Left renal cortex interstitium (tissue), 4 donors: ENCODE results near the gene BDKRB1. TPM values are rescaled to one million over a fixed set of nuclear protein-coding genes. Genes with fewer than 3 reads are reported as not detected.
A peak's percentile ranks its signal among the peaks of the same experiment; 100 is the strongest.

ENCODE experiments used
- DNase-seq, 4 donors: peaks; one replicate each; pipeline ENCODE4 v3.0.0-alpha.2; 2013; ENCODE audit warnings: low read depth in 4 of 4, low spot score in 2 of 4, missing footprints in 1 of 4
- polyA plus RNA-seq, 4 donors: library from polyadenylated mRNA; unstranded; fragments of 120-200 nt; gene quantifications; one replicate each; pipeline ENCODE4 v1.2.1, GENCODE V29; 2013; ENCODE audit not compliant: insufficient read length in 4 of 4

The BDKRB1 gene
- polyA plus RNA-seq, 4 donors, result 0.37 to 0.82 (median 0.52) TPM

GRCh38 chr14:96277890-96278289, 21.9 kb downstream of the BDKRB1 start:
- DNase-seq, result no peak

- no peak for DNase-seq
Observed at GRCh38 chr14:96279564-96279963, 23.6 kb downstream of the BDKRB1 start.

GRCh38 chr14:96280104-96280503, 24.1 kb downstream of the BDKRB1 start:
- no peak for DNase-seq

- no peak for DNase-seq
Observed at GRCh38 chr14:96281486-96281885, 25.5 kb downstream of the BDKRB1 start.

GRCh38 chr14:96284008-96284407, 28.0 kb downstream of the BDKRB1 start:
- DNase-seq, result no peak

- DNase-seq, result no peak
Observed at GRCh38 chr14:96284430-96284829, 28.4 kb downstream of the BDKRB1 start.

- DNase-seq, result no peak
Observed at GRCh38 chr14:96285667-96286066, 29.7 kb downstream of the BDKRB1 start.

- DNase-seq, result no peak
Observed at GRCh38 chr14:96286251-96286650, 30.2 kb downstream of the BDKRB1 start.

GRCh38 chr14:96287856-96288255, 31.8 kb downstream of the BDKRB1 start:
- DNase-seq, result no peak

GRCh38 chr14:96294246-96294645, 38.2 kb downstream of the BDKRB1 start:
- DNase-seq, result no peak

GRCh38 chr14:96297000-96297399, 41.0 kb downstream of the BDKRB1 start:
- DNase-seq, result no peak

GRCh38 chr14:96297997-96298515, 42.0 kb downstream of the BDKRB1 start:
- no peak for DNase-seq

- no peak for DNase-seq
Observed at GRCh38 chr14:96299441-96299840, 43.4 kb downstream of the BDKRB1 start.

- DNase-seq, result no peak
Observed at GRCh38 chr14:96303981-96304380, 48.0 kb downstream of the BDKRB1 start.

GRCh38 chr14:96304956-96305355, 48.9 kb downstream of the BDKRB1 start:
- DNase-seq, result no peak

- DNase-seq, result no peak
Observed at GRCh38 chr14:96307434-96307833, 51.4 kb downstream of the BDKRB1 start.

GRCh38 chr14:96309133-96309895, 53.3 kb downstream of the BDKRB1 start:
- DNase-seq, result peak in 1 of 4 donors; percentile 24

- no peak for DNase-seq
Observed at GRCh38 chr14:96309896-96310330, 53.9 kb downstream of the BDKRB1 start.

- no peak for DNase-seq
Observed at GRCh38 chr14:96310906-96311305, 54.9 kb downstream of the BDKRB1 start.
